ENCODE data around the gene GGPS1. TPM values are rescaled to one million over a fixed set of nuclear protein-coding genes. Genes with fewer than 3 reads are reported as not detected.

GGPS1 gene
- total RNA-seq, 1 donor, result 8.9 TPM

Small RNA genes lying within 50 kb of the gene (small RNA-seq; reads per million reads assigned to genes)
- gene AL391994.1, result not detected

Other genes with a start within 250 kb of the GGPS1 start
- 51.7 TPM for gene TOMM20, start 199.7 kb upstream of the GGPS1 start, total RNA-seq
- 24.0 TPM for gene RBM34, start 167.3 kb upstream of the GGPS1 start, total RNA-seq
- gene ARID4B, start 391 bp upstream of the GGPS1 start, total RNA-seq, result 24.5 TPM
- gene TBCE, start 38.9 kb downstream of the GGPS1 start, total RNA-seq, result 11.8 TPM
- 10.2 TPM for gene B3GALNT2, start 175.9 kb downstream of the GGPS1 start, total RNA-seq

All from hematopoietic multipotent progenitor cell (in vitro differentiated cells).